Muscle of arm (tissue), 12 donors: Measurements from ENCODE around the gene DNAJB14. TPM values are rescaled to one million over a fixed set of nuclear protein-coding genes. Genes with fewer than 3 reads are reported as not detected.

ENCODE experiments used
- DNase-seq: peaks from one replicate; pipeline ENCODE4 v3.0.0-alpha.2; 2013
- polyA plus RNA-seq, 12 donors: library from polyadenylated mRNA; unstranded; fragments of 120-200 nt; gene quantifications; one replicate each; pipeline ENCODE4 v1.2.1, GENCODE V29; 2013; ENCODE audit not compliant: insufficient read length in 12 of 12

The DNAJB14 gene
- polyA plus RNA-seq, 12 donors, result 15.5 to 29.9 (median 22.6) TPM; not detected in 1

GRCh38 chr4:99947608-99948007, 1.2 kb upstream of the DNAJB14 start:
- no peak for DNase-seq

DNA sequence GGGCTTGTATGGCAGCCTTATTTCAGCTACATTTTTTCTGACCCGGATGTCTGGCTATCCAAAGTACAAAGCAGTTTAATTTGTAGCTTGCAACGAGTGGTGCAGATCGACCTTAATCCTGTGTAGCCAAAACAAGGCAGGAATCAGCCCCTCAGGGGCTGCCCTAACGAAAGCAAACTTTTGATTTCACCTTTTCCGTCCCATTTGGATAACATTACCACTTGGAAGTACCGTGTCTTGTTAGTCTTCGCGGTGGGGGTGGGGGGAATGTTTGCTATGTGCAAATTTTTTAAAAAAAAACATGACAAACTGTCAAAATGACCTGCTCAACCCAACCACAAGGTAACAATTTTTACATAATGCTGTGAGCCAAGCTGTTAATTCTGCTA, 766 bp upstream of the DNAJB14 start:
- DNase-seq, result no peak

- DNase-seq, result peak; percentile 39
These were observed 581 bp downstream of the DNAJB14 start for GRCh38 chr4:99945718-99946355.

DNA sequence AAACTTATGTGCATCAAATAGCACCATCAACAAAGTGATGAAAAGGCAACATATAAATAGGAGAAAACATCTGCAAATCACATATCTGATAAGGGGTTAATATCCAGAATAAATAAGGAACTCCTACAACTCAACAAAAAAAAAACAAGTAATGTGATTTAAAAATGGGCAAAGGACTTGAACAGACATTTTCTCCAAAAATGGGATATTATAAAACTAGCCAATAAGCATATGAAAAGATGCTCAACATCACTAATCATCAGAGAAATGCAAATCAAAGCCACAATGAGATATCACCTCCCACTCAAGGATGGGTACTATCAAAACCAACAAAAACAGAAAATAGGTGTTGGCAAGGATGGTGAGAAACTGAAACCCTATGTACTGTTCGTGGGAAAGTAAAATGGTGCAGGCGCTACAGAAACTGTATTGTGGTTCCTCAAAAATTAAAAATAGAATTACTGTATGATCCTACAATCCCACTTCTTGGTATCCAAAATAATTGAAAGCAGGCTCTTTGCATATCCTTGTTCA, 2.4 kb downstream of the DNAJB14 start:
- no peak for DNase-seq

DNA sequence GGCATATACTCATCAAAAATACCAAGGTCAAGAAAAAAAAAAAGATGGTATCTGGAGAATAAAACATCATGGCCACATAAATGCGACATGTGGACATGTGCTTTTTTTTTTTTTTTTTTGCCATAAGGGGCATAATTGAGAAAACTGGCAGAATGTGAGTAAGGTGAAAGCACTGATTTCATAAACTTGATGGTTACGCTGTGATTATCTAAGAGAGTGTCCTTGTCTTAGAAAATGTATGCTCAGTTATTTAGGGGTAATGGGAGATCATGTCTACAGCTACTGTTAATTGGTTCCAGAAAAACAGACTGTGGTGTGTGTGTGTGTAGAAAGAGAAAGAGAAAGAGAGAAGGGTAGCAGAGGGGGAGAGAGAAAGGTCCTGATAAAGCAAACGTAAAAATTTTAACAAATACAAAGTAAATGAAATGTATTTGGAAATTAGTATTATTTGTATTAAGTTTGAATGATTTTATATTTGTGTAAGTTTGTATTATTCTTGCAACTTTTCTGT, 8.1 kb downstream of the DNAJB14 start:
- DNase-seq, result no peak

GRCh38 chr4:99934891-99935290, 11.5 kb downstream of the DNAJB14 start:
- no peak for DNase-seq

- DNase-seq, result no peak
These were observed 18.9 kb downstream of the DNAJB14 start for GRCh38 chr4:99927566-99927965.

DNA sequence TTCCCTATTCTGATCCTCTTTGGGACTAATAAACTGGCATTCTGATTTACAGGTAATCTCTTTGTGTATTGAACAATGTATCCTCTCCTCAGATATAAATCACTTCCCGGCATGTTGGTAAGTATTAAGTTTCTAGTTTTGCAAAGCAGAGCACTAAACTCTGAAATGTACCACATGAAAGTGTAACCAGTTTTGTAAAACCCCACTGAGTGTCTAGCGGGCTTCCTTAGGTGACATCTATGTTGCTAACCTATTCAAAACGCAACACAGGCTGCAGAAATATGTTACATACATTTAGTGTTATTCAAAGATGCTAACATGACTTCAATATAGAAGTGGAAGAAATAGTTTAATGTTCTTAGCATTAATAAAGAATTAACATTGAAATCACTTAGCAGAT, 25.2 kb downstream of the DNAJB14 start:
- no peak for DNase-seq

- DNase-seq, result no peak
These were observed 27.8 kb downstream of the DNAJB14 start for GRCh38 chr4:99918656-99919055.

DNA sequence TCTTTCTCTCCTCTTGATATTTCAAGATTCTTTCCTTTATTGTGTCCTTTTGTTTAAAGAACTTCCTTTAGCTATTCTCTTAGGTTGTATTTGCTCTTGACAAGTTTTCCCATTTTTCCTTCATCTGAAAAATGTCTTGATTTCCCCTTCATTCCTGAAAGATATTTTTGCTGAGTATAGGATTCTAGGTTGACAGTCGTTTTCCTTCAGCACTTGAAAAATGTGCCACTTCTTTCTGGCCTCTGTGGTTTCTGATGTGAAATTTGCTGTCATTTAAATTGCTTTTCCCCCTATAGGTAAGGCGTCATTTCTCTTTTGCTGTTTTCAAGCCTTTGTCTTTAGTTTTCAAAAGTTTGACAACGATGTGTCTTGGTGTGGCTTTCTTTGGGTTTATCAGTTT, 28.8 kb downstream of the DNAJB14 start:
- no peak for DNase-seq

- DNase-seq, result no peak
These were observed 31.0 kb downstream of the DNAJB14 start for GRCh38 chr4:99915449-99915848.

DNA sequence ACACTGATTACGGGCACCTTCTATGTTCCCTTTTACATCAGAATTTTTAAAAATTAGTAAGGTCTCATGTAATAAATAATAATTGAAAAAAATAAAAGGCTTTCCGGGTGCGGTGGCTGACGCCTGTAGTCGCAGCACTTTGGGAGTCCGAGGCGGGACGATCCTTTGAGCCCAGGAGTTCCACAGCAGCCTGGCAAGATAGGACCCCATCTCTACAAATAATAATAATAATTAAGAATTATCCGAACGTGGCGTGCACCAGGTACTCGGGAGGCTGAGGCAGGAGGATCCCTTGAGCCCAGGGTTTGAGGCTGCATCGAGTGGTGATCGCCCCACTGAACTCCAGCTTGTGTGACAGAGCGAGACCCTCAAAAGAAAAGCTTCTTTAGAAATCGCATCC, 51.4 kb downstream of the DNAJB14 start:
- DNase-seq, result no peak

GRCh38 chr4:99894161-99894997, 52.0 kb downstream of the DNAJB14 start, which contains the start of gene LAMTOR3:
Gene LAMTOR3 (minus strand): TSS chr4:99894427. CDS start chr4:99893963, 464 bp downstream.
- peak; percentile 93 for DNase-seq

- DNase-seq, result no peak
These were observed 52.6 kb downstream of the DNAJB14 start for GRCh38 chr4:99893839-99894160.

- DNase-seq, result no peak
These were observed 53.4 kb downstream of the DNAJB14 start for GRCh38 chr4:99893029-99893428.

DNA sequence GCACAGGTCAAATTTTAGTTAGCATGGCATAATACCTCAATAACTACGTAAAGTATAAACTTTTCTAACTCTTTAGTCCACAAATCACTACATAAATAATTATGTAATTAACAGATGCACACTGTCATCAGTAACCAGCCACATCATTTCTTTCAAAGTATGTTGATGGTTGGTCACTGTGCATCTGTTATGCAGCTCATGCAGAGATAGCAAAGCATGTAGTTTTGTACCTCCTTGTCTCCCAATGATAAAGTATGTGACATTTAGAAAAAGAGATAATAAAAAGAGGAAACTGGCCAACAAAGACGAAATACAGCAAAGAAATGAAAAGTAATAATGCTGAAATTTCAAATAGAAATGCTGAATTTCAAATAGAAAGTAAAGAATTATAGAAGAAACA, 55.1 kb downstream of the DNAJB14 start:
- DNase-seq, result no peak

GRCh38 chr4:99887837-99888236, 58.6 kb downstream of the DNAJB14 start:
- no peak for DNase-seq

GRCh38 chr4:99886146-99886545, 60.3 kb downstream of the DNAJB14 start:
- DNase-seq, result no peak

- DNase-seq, result no peak
These were observed 60.7 kb downstream of the DNAJB14 start for GRCh38 chr4:99885687-99886086.

- DNase-seq, result no peak
These were observed 61.3 kb downstream of the DNAJB14 start for GRCh38 chr4:99885063-99885664.

DNA sequence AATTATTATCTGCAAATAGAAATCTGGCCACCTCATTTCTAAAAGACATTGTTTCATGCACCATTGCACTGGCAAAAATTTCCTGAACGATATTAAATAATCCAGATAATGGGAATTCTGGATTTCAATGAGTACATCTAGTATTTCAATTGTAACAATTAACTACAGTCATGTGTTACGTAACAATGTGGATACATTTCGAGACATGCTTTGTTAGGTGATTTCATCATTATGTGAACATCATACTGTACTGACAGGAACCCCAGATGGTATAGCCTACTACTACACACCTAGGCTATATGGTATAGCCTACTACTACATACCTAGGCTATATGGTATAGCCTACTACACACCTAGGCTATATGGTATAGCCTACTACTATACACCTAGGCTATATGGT, 67.0 kb downstream of the DNAJB14 start:
- DNase-seq, result no peak

DNA sequence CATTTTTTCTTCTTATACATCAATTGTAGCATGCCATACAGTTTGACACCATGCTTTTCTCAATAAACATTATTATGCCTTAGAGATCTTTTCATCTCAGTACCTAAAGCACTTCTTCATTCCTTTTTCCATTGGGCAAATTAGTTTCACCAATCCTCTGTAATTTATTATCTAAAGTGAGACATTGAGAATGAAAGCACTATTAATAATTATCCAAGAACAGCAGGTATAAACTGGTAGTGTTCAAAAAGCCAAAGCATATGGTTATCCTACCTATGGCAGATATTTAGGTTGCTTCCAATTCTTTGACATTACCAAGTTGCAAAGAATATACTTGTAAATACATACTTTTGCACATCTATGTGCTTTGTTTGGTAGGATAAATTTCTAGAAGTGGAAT, 67.8 kb downstream of the DNAJB14 start:
- DNase-seq, result no peak

GRCh38 chr4:99876946-99877345, 69.5 kb downstream of the DNAJB14 start:
- DNase-seq, result no peak
